WTC11 (cell line): ENCODE measurements around the gene CKM. TPM values are rescaled to one million over a fixed set of nuclear protein-coding genes. Genes with fewer than 3 reads are reported as not detected.
"Not testable (repeated sequence)": the region's sequence is repeated elsewhere in the genome, so short reads cannot be mapped to it uniquely, and the experiment has no call there.

ENCODE experiments used
- ATAC-seq: fragments of 200-7000 bp; cut with Tn5 transposase; 2 replicates; pipeline ENCODE4 v1.10.0; 2021; ENCODE audit warnings: mild to moderate bottlenecking, moderate library complexity
- CTCF ChIA-PET: fragments of 300-600 bp; sonication (Branson Sonifier 250); formaldehyde crosslinking; loops from one replicate; lab custom pipeline; 2021; ENCODE audit warnings: antibody characterized with exemption; lab: Charles Lee
- POLR2A ChIA-PET: fragments of 350-600 bp; sonication (Branson Sonifier 250); formaldehyde crosslinking; loops from one replicate; lab custom pipeline; 2021; ENCODE audit warnings: antibody characterized with exemption; lab: Charles Lee
- DNase-seq: peaks from one replicate; pipeline ENCODE4 v3.0.0; 2021; ENCODE audit warnings: low spot score
- H3K27ac Mint-ChIP-seq: 2 replicates; pipeline ENCODE4 v1.8.0; 2021; ENCODE audit warnings: mixed read lengths
- H3K27me3 Mint-ChIP-seq: 2 replicates; pipeline ENCODE4 v1.8.0; 2021; ENCODE audit warnings: low read depth, mild to moderate bottlenecking, moderate library complexity, mixed read lengths
- H3K36me3 Mint-ChIP-seq: 2 replicates; pipeline ENCODE4 v1.8.0; 2021; ENCODE audit warnings: mixed read lengths
- H3K4me1 Mint-ChIP-seq: 2 replicates; pipeline ENCODE4 v1.8.0; 2022; ENCODE audit warnings: mixed read lengths
- H3K4me3 Mint-ChIP-seq: 2 replicates; pipeline ENCODE4 v1.8.0; 2021; ENCODE audit warnings: mild to moderate bottlenecking, moderate library complexity, mixed read lengths
- H3K9me3 Mint-ChIP-seq: 2 replicates; pipeline ENCODE4 v1.8.0; 2021; ENCODE audit warnings: mixed read lengths
- ATF2 ChIP-seq: sonication (generic); formaldehyde crosslinking; IDR thresholded peaks from 2 replicates; pipeline ENCODE4 v1.8.1; 2022; ENCODE audit warnings: low read depth, missing genetic modification reagents, borderline replicate concordance
- CBFB ChIP-seq: sonication (generic); formaldehyde crosslinking; IDR thresholded peaks from 2 replicates; pipeline ENCODE4 v1.8.1; 2022; ENCODE audit warnings: mild to moderate bottlenecking, low read depth, missing genetic modification reagents
- E2F4 ChIP-seq: sonication (generic); formaldehyde crosslinking; IDR thresholded peaks from 2 replicates; pipeline ENCODE4 v1.8.1; 2022; ENCODE audit warnings: low read depth, mild to moderate bottlenecking, moderate library complexity, missing genetic modification reagents, borderline replicate concordance
- E2F5 ChIP-seq: sonication (generic); formaldehyde crosslinking; IDR thresholded peaks from 2 replicates; pipeline ENCODE4 v1.8.1; 2022; ENCODE audit warnings: mild to moderate bottlenecking, moderate library complexity, missing genetic modification reagents
- ERG ChIP-seq: fragments of 250-450 bp; sonication (Bioruptor Pico); IDR thresholded peaks from 2 replicates; pipeline ENCODE4 v1.8.0; 2021; ENCODE audit warnings: mild to moderate bottlenecking
- ESRRA ChIP-seq: sonication (generic); formaldehyde crosslinking; IDR thresholded peaks from 2 replicates; pipeline ENCODE4 v1.8.1; 2022; ENCODE audit warnings: mild to moderate bottlenecking, missing genetic modification reagents, borderline replicate concordance
- GABPB1 ChIP-seq: sonication (generic); formaldehyde crosslinking; IDR thresholded peaks from 2 replicates; pipeline ENCODE4 v1.8.1; 2023; ENCODE audit warnings: mild to moderate bottlenecking, missing genetic modification reagents
- GRHL2 ChIP-seq: fragments of 250-450 bp; sonication (Bioruptor Pico); IDR thresholded peaks from 2 replicates; pipeline ENCODE4 v1.8.0; 2022; ENCODE audit warnings: mild to moderate bottlenecking, moderate library complexity; ENCODE audit not compliant: insufficient replicate concordance, severe bottlenecking
- HMGXB4 ChIP-seq: sonication (generic); formaldehyde crosslinking; IDR thresholded peaks from 2 replicates; pipeline ENCODE4 v1.8.1; 2023; ENCODE audit warnings: mild to moderate bottlenecking, moderate library complexity, missing genetic modification reagents
- JUN ChIP-seq: sonication (generic); formaldehyde crosslinking; IDR thresholded peaks from 2 replicates; pipeline ENCODE4 v1.8.0; 2023; ENCODE audit warnings: mild to moderate bottlenecking, missing genetic modification reagents
- MLX ChIP-seq: sonication (generic); formaldehyde crosslinking; IDR thresholded peaks from 2 replicates; pipeline ENCODE4 v1.8.1; 2023; ENCODE audit warnings: mild to moderate bottlenecking, missing genetic modification reagents, moderate library complexity
- MYBL2 ChIP-seq: sonication (generic); formaldehyde crosslinking; IDR thresholded peaks from 2 replicates; pipeline ENCODE4 v1.8.1; 2023; ENCODE audit warnings: mild to moderate bottlenecking, moderate library complexity, missing genetic modification reagents
- PREB ChIP-seq: sonication (generic); formaldehyde crosslinking; IDR thresholded peaks from 2 replicates; pipeline ENCODE4 v1.8.1; 2022; ENCODE audit warnings: mild to moderate bottlenecking, missing genetic modification reagents, moderate library complexity, borderline replicate concordance
- PRRX2 ChIP-seq: fragments of 250-450 bp; sonication (Bioruptor Pico); IDR thresholded peaks from 2 replicates; pipeline ENCODE4 v1.8.0; 2021; ENCODE audit warnings: mild to moderate bottlenecking
- USF2 ChIP-seq: sonication (generic); formaldehyde crosslinking; IDR thresholded peaks from 2 replicates; pipeline ENCODE4 v1.8.1; 2023; ENCODE audit warnings: mild to moderate bottlenecking, missing genetic modification reagents, moderate library complexity
- ZNF138 ChIP-seq: sonication (generic); formaldehyde crosslinking; conservative IDR thresholded peaks from 2 replicates; pipeline ENCODE4 v1.8.1; 2022; ENCODE audit warnings: mild to moderate bottlenecking, moderate library complexity, missing genetic modification reagents
- ZNF219 ChIP-seq: sonication (generic); formaldehyde crosslinking; IDR thresholded peaks from 2 replicates; pipeline ENCODE4 v1.8.0; 2023; ENCODE audit warnings: missing genetic modification reagents, mild to moderate bottlenecking, borderline replicate concordance
- ZNF263 ChIP-seq: sonication (generic); formaldehyde crosslinking; IDR thresholded peaks from 2 replicates; pipeline ENCODE4 v1.8.1; 2022; ENCODE audit warnings: low read depth, mild to moderate bottlenecking, moderate library complexity, missing genetic modification reagents
- ZNF671 ChIP-seq: fragments of 250-450 bp; sonication (Bioruptor Pico); IDR thresholded peaks from 2 replicates; pipeline ENCODE4 v1.8.0; 2021; ENCODE audit warnings: mild to moderate bottlenecking
- total RNA-seq: library from RNA; stranded (reverse); gene quantifications from 3 replicates; pipeline ENCODE4 v1.2.3, GENCODE V29; 2021

CKM gene
- total RNA-seq, 1 experiment from 2014 or later: not detected

- ChIA-PET CTCF (interaction anchor here (0.7 to 2.4 kb wide), 7 partner anchors 91 to 280 kb away, joined by 3 to 12 read pairs (median 4); partner anchors contain the start of genes BLOC1S3 and TRAPPC6A), POLR2A (no interaction called here)
- no peak for DNase-seq
- Mint-ChIP-seq H3K27me3 (peaks cover 15% of the 10 kb centered on the region), H3K4me1 (peaks cover 2% of the 10 kb centered on the region; the same call in 1 of the 2 replicates), H3K9me3 (no peaks in the 10 kb centered on the region), H3K27ac (no peak overlapping the region), H3K4me3 (no peak overlapping the region; the same call in 1 of the 2 replicates), H3K36me3 (no peaks in the 10 kb centered on the region)
- ATAC-seq: no peak
- no peak for TF ChIP-seq HMGXB4 (CRISPR knock-in tag)
Observed at GRCh38 chr19:45339629-45340028, 17.0 kb upstream of the CKM start.

GRCh38 chr19:45336696-45337251 lies 14.1 kb upstream of the CKM start:
- ATAC-seq: no peak
- peak overlapping the region; percentile 17; the same call in 1 of the 2 replicates for H3K27ac Mint-ChIP-seq
- TF ChIP-seq USF2 (no peak), HMGXB4 (CRISPR knock-in tag) (no peak), MLX (CRISPR knock-in tag) (no peak), PRRX2 (CRISPR knock-in tag) (no peak), E2F5 (CRISPR knock-in tag) (no peak), JUN (CRISPR knock-in tag) (no peak), CBFB (CRISPR knock-in tag) (no peak), ZNF263 (CRISPR knock-in tag) (no peak), GRHL2 (CRISPR knock-in tag) (no peak), E2F4 (CRISPR knock-in tag) (no peak), ERG (CRISPR knock-in tag) (no peak), ZNF219 (CRISPR knock-in tag) (no peak), PREB (CRISPR knock-in tag) (no peak), ESRRA (CRISPR knock-in tag) (no peak), ATF2 (no peak), MYBL2 (CRISPR knock-in tag) (no peak), GABPB1 (CRISPR knock-in tag) (no peak), ZNF138 (CRISPR knock-in tag) (no peak), ZNF671 (CRISPR knock-in tag) (no peak)
- ChIA-PET CTCF (interaction anchor here (2.8 kb wide), 1 partner anchor 136 kb away, joined by 33 read pairs; no protein-coding TSS in a partner anchor), POLR2A (no interaction called here)
- no peaks in the 10 kb centered on the region for H3K9me3 Mint-ChIP-seq
- no peak overlapping the region for H3K4me3 Mint-ChIP-seq
- H3K4me1 Mint-ChIP-seq: peaks cover 2% of the 10 kb centered on the region; the same call in 1 of the 2 replicates
- peaks cover 20% of the 10 kb centered on the region for H3K27me3 Mint-ChIP-seq
- no peaks in the 10 kb centered on the region for H3K36me3 Mint-ChIP-seq
- no peak for DNase-seq

GRCh38 chr19:45334881-45335280 lies 12.2 kb upstream of the CKM start:
- H3K4me1 Mint-ChIP-seq, ATAC-seq, H3K4me3 Mint-ChIP-seq, DNase-seq, H3K27ac Mint-ChIP-seq, H3K9me3 Mint-ChIP-seq, H3K36me3 Mint-ChIP-seq, POLR2A ChIA-PET: not testable (repeated sequence)
- peaks cover 24% of the 10 kb centered on the region for H3K27me3 Mint-ChIP-seq
- CTCF ChIA-PET: interaction anchor here (0.7 to 0.8 kb wide), 3 partner anchors 9 to 252 kb away, joined by 3 read pairs; no protein-coding TSS in a partner anchor
